NOMO-1 treated with dmso at 0.1 percent for 144 hours (cell line): ENCODE results near the gene ZBTB48.
"Not testable (repeated sequence)": the region's sequence is repeated elsewhere in the genome, so short reads cannot be mapped to it uniquely, and the experiment has no call there.

ENCODE experiments used
- DNase-seq: peaks from one replicate; lab custom pipeline; 2025; ENCODE audit not compliant: unreplicated experiment; lab: John Stamatoyannopoulos, UW

Gene ZBTB48

GRCh38 chr1:6631058-6631457 is 51.3 kb downstream of the ZBTB48 start:
- no peak for DNase-seq

- DNase-seq: no peak
Measured at GRCh38 chr1:6632588-6633514, 53.1 kb downstream of the ZBTB48 start.

- DNase-seq: no peak
Measured at GRCh38 chr1:6634371-6635052, 54.7 kb downstream of the ZBTB48 start.

GRCh38 chr1:6635161-6635909 is 55.5 kb downstream of the ZBTB48 start:
- DNase-seq: no peak

GRCh38 chr1:6635910-6636760 is 56.3 kb downstream of the ZBTB48 start:
- DNase-seq: no peak

GRCh38 chr1:6636778-6637177 is 57.0 kb downstream of the ZBTB48 start:
- not testable (repeated sequence) for DNase-seq

GRCh38 chr1:6637770-6638169 is 58.0 kb downstream of the ZBTB48 start:
- no peak for DNase-seq

- no peak for DNase-seq
Measured at GRCh38 chr1:6638226-6638625, 58.4 kb downstream of the ZBTB48 start.
